C4-2B (cell line): Measurements from ENCODE around the gene CA10.

ENCODE experiments used
- CTCF ChIP-seq: fragments of 450-650 bp; conservative IDR thresholded peaks from 2 replicates; pipeline ENCODE4 v1.5.1; 2017; ENCODE audit warnings: mild to moderate bottlenecking
- ZFX ChIP-seq: fragments of 450-650 bp; IDR thresholded peaks from 2 replicates; pipeline ENCODE4 v1.6.1; 2017

DNA sequence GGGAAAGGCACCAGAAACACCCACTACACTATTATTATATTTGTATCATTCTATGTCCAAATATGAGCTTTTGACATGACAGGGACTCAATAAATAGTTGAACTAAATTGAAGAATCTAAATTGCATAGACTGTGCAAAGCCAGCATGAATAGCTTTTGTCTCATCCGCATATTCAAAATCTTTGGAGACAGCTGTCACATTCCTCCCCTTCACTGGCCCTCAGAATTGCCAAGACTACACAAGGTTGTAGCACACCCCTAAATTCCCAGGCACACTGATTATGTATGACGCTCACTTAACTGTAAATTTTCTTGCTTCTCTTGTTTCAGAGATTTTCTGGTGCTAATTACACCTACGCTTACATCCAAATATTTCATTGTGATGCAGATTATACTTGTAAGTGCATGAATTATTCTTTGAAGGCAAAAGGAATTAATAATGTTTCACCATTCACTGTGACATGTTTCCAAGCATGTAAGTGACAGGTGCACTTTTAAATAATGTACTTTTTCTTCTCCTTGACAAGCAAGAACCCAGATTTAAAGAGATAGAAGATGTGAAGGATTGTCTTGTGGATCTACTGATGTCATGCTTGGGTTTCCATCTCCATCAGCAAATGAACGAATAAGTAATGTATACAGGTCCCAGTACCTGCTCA lies 47.5 kb downstream of the CA10 start:
- TF ChIP-seq CTCF (no peak), ZFX (no peak)
